ENCODE data around the gene BSN. TPM values are rescaled to one million over a fixed set of nuclear protein-coding genes. Genes with fewer than 3 reads are reported as not detected.

The BSN gene
- total and polyA plus RNA-seq, 2 of the 4 experiments (the other 2 are of a cell fraction) = under 0.01 to 0.03 TPM

DNA sequence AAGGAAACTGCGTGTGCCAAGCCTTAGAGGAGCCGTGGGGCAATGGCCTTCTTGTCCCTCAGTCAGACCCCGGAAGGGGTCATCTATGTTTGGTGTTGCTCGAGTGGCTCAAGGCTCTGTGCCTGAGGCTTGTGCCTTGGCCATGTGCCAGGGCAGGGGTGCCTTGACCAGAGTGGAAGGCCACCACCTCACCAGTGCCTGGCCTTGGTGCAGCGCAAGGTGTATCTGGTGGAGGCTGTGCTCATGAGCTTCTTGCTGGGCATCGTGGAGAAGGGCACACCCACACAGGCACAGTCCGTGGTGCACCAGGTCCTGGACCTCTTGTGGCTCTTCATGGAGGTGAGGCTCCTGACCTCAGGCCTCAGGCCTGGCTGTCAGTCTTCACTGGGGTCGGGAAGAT lies 145.7 kb downstream of the BSN start:
- H3K4me1 ChIP-seq (ENCODE audit: control insufficient read depth, insufficient read depth, low read length) = no peaks in the 10 kb centered on the region
- H3K18ac ChIP-seq (ENCODE audit: low read depth, low read length) = no peak overlapping the region
- H2BK5ac ChIP-seq (ENCODE audit: low read depth, low read length, poor library complexity, severe bottlenecking) = no peak overlapping the region
- intact Hi-C loops (cut with micrococcal nuclease) = loop anchor here (10.0 kb wide), 1 partner anchor 395 kb away; no protein-coding TSS in a partner anchor
- 70% methylated on average over 3 of the region's 8 CpGs; no CpG with 5 or more reads in 1 of the 2 experiments for WGBS, 2 experiments (ENCODE audit: extremely low coverage in 2 of 2, insufficient read length in 1 of 2)
- no peak overlapping the region for H2BK20ac ChIP-seq (ENCODE audit: low read depth, low read length)
- H3K4ac ChIP-seq (ENCODE audit: low read depth, low read length) = no peak overlapping the region
- H4K20me1 ChIP-seq (ENCODE audit: insufficient read depth, low read length) = peaks cover 7% of the 10 kb centered on the region; the same call in 1 of the 2 replicates
- ATAC-seq (ENCODE audit: low read depth) (no peak), DNase-seq (no peak)
- H3K14ac ChIP-seq (replicated peaks; ENCODE audit: low read depth, low read length) = no peak overlapping the region
- H3K9me3 ChIP-seq (ENCODE audit: control insufficient read depth, insufficient read depth, low read length) = no peaks in the 10 kb centered on the region
- H3K56ac ChIP-seq (ENCODE audit: extremely low read depth, insufficient read depth, low read length) = no peak overlapping the region
- no peak overlapping the region for H4K91ac ChIP-seq (ENCODE audit: insufficient read depth, low read depth, low read length)
- ChIA-PET CTCF (no interaction called here), POLR2A (ENCODE audit: unreplicated experiment) (no interaction called here)
- no peak overlapping the region for H2AFZ ChIP-seq (replicated peaks; ENCODE audit: low read length, poor library complexity)
- dilution Hi-C loops (cut with HindIII; ENCODE audit: low sequenced_read_pairs, unreplicated experiment) = no loop called here
- in situ Hi-C loops (cut with MboI; ENCODE audit: low sequenced_read_pairs) = loop anchor here (5.0 kb wide), 2 partner anchors 142 to 207 kb away; no protein-coding TSS in a partner anchor
- H4K8ac ChIP-seq (ENCODE audit: low read depth in 2 of 2, low read length in 2 of 2) = no peak overlapping the region
- no peak overlapping the region for H3K4me2 ChIP-seq (ENCODE audit: low read depth, low read length)
- H3K9me1 ChIP-seq (ENCODE audit: insufficient read depth, low read length) = no peaks in the 10 kb centered on the region
- no peak overlapping the region for H4K5ac ChIP-seq (ENCODE audit: low read depth, low read length)
- no peaks in the 10 kb centered on the region for H3K27me3 ChIP-seq (ENCODE audit: control insufficient read depth, insufficient read depth, low read length)
- H3K9ac ChIP-seq (ENCODE audit: low read depth, low read length) = no peak overlapping the region
- no peak overlapping the region for H2AK5ac ChIP-seq (ENCODE audit: low read depth, low read length)
- no peak overlapping the region for H2AK9ac ChIP-seq (replicated peaks; ENCODE audit: low read depth, low read length, poor library complexity)
- no peak overlapping the region for H3K23ac ChIP-seq (ENCODE audit: low read depth, low read length)
- peaks cover 1% of the 10 kb centered on the region in 2 experiments; a peak in 2 of 4 replicates for H3K79me1 ChIP-seq (ENCODE audit: low read depth in 1 of 2, low read length in 2 of 2)
- H2BK120ac ChIP-seq (ENCODE audit: low read depth, low read length) = no peak overlapping the region
- H3K27ac ChIP-seq (ENCODE audit: insufficient read depth, low read length) = no peak overlapping the region
- H3K4me3 ChIP-seq (ENCODE audit: insufficient read depth, low read depth, low read length) = no peak overlapping the region
- no TSS peak for BruUV-seq (replicated peaks)
- TF ChIP-seq RAD21 (IDR thresholded peaks at IDR 0.05; ENCODE audit: low read length) = no peak
- TF ChIP-seq, protein P1, sequence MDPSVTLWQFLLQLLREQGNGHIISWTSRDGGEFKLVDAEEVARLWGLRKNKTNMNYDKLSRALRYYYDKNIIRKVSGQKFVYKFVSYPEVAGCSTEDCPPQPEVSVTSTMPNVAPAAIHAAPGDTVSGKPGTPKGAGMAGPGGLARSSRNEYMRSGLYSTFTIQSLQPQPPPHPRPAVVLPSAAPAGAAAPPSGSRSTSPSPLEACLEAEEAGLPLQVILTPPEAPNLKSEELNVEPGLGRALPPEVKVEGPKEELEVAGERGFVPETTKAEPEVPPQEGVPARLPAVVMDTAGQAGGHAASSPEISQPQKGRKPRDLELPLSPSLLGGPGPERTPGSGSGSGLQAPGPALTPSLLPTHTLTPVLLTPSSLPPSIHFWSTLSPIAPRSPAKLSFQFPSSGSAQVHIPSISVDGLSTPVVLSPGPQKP (IDR thresholded peaks at IDR 0.05; ENCODE audit: borderline replicate concordance, low read depth, low read length) = no peak
- TF ChIP-seq CEBPB (IDR thresholded peaks at IDR 0.05; ENCODE audit: low read depth, low read length) = no peak
- no peak for TF ChIP-seq RFX5 (IDR thresholded peaks at IDR 0.05; ENCODE audit: low read depth, low read length)
- TF ChIP-seq POLR2A (IDR thresholded peaks at IDR 0.05; ENCODE audit: low read depth, low read length) = no peak
- no peak for TF ChIP-seq SMC3 (IDR thresholded peaks at IDR 0.05; ENCODE audit: low read depth, low read length)
- TF ChIP-seq FOS (IDR thresholded peaks at IDR 0.05; ENCODE audit: low read depth, low read length) = no peak
- no peak for TF ChIP-seq NFE2L2 (IDR thresholded peaks at IDR 0.05; ENCODE audit: low read depth, low read length)
- no peak for TF ChIP-seq BHLHE40 (IDR thresholded peaks at IDR 0.05; ENCODE audit: low read depth, low read length)
- TF ChIP-seq, protein P2, sequence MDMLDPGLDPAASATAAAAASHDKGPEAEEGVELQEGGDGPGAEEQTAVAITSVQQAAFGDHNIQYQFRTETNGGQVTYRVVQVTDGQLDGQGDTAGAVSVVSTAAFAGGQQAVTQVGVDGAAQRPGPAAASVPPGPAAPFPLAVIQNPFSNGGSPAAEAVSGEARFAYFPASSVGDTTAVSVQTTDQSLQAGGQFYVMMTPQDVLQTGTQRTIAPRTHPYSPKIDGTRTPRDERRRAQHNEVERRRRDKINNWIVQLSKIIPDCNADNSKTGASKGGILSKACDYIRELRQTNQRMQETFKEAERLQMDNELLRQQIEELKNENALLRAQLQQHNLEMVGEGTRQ (IDR thresholded peaks at IDR 0.05; ENCODE audit: low read depth, low read length) = no peak
- TF ChIP-seq CHD1 (IDR thresholded peaks at IDR 0.05; ENCODE audit: low read depth, low read length) = no peak
- no peak for TF ChIP-seq MXI1 (IDR thresholded peaks at IDR 0.05; ENCODE audit: borderline replicate concordance, low read depth, low read length)
- TF ChIP-seq RCOR1 (IDR thresholded peaks at IDR 0.05; ENCODE audit: insufficient replicate concordance, low read length) = no peak
- no peak for TF ChIP-seq MAZ (IDR thresholded peaks at IDR 0.05; ENCODE audit: borderline replicate concordance, low read depth, low read length)
- no peak for TF ChIP-seq MAFK (IDR thresholded peaks at IDR 0.05; ENCODE audit: low read depth, low read length)
- TF ChIP-seq, protein P3, sequence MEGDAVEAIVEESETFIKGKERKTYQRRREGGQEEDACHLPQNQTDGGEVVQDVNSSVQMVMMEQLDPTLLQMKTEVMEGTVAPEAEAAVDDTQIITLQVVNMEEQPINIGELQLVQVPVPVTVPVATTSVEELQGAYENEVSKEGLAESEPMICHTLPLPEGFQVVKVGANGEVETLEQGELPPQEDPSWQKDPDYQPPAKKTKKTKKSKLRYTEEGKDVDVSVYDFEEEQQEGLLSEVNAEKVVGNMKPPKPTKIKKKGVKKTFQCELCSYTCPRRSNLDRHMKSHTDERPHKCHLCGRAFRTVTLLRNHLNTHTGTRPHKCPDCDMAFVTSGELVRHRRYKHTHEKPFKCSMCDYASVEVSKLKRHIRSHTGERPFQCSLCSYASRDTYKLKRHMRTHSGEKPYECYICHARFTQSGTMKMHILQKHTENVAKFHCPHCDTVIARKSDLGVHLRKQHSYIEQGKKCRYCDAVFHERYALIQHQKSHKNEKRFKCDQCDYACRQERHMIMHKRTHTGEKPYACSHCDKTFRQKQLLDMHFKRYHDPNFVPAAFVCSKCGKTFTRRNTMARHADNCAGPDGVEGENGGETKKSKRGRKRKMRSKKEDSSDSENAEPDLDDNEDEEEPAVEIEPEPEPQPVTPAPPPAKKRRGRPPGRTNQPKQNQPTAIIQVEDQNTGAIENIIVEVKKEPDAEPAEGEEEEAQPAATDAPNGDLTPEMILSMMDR (conservative IDR thresholded peaks at IDR 0.05; ENCODE audit: low read depth, low read length) = no peak
- no peak overlapping the region for H2BK15ac ChIP-seq (ENCODE audit: low read depth, low read length)
- H3K36me3 ChIP-seq (ENCODE audit: control insufficient read depth, insufficient read depth, low read length) = peaks cover 44% of the 10 kb centered on the region

All from IMR-90 (cell line).